H1 (cell line): ENCODE results near the gene DNAJC16. TPM values are rescaled to one million over a fixed set of nuclear protein-coding genes. Genes with fewer than 3 reads are reported as not detected.

Experiments used
- CTCF ChIA-PET: fragments of 300-600 bp; sonication (Branson Sonifier 250); formaldehyde crosslinking; loops from one replicate; lab custom pipeline; 2021; ENCODE audit not compliant: partially characterized antibody; lab: Charles Lee
- POLR2A ChIA-PET: fragments of 300-600 bp; sonication (Branson Sonifier 250); formaldehyde crosslinking; loops from one replicate; lab custom pipeline; 2021; ENCODE audit warnings: inconsistent platforms; ENCODE audit not compliant: partially characterized antibody; lab: Charles Lee
- DNase-seq, 2 experiments: peaks; one replicate each; pipeline versions ENCODE4 v3.0.0 to v3.0.0-alpha.2; 2010 to 2022; ENCODE audit warnings: low spot score in 2 of 2, low read depth in 1 of 2, mixed read lengths in 1 of 2
- FAIRE-seq: peaks from 2 replicates; lab custom pipeline; 2011; peaks lifted over from hg19 to GRCh38; lab: Jason Lieb, UNC
- H2AFZ ChIP-seq: 2 replicates; pipeline ENCODE4 v1.8.1; 2012; ENCODE audit warnings: low read length, inconsistent platforms
- H2AK5ac ChIP-seq: 2 replicates; pipeline ENCODE4 v1.6.1; 2013; ENCODE audit warnings: low read depth, low read length
- H2BK120ac ChIP-seq: replicated peaks from 2 replicates; pipeline ENCODE3; 2013; ENCODE audit warnings: low read depth, low read length, inconsistent platforms
- H2BK12ac ChIP-seq: 2 replicates; pipeline ENCODE4 v1.6.1; 2013; ENCODE audit warnings: low read depth, low read length
- H2BK15ac ChIP-seq: 2 replicates; pipeline ENCODE4 v1.6.1; 2013; ENCODE audit warnings: low read length
- H2BK20ac ChIP-seq: 2 replicates; pipeline ENCODE4 v1.6.1; 2013; ENCODE audit warnings: low read length
- H2BK5ac ChIP-seq: 2 replicates; pipeline ENCODE4 v1.6.1; 2013; ENCODE audit warnings: low read depth, low read length
- H3K14ac ChIP-seq: 2 replicates; pipeline ENCODE4 v1.6.1; 2013; ENCODE audit warnings: inconsistent platforms; ENCODE audit not compliant: insufficient read length
- H3K18ac ChIP-seq: 2 replicates; pipeline ENCODE4 v1.6.1; 2013; ENCODE audit warnings: low read length; ENCODE audit errors: extremely low read depth
- H3K23ac ChIP-seq: 2 replicates; pipeline ENCODE4 v1.6.1; 2013; ENCODE audit warnings: inconsistent platforms; ENCODE audit not compliant: insufficient read length
- H3K23me2 ChIP-seq: 2 replicates; pipeline ENCODE4 v1.6.1; 2013; ENCODE audit warnings: low read depth, low read length
- H3K27ac ChIP-seq: 2 replicates; pipeline ENCODE4 v1.6.1; 2011; ENCODE audit warnings: low read depth, low read length, inconsistent platforms
- H3K27me3 ChIP-seq, 4 experiments: replicated peaks in 1 of 4; 1 replicate in 1 of 4; 2 replicates in 3 of 4; pipeline versions ENCODE4 v1.6.1 to v1.8.1; 2011 to 2013; ENCODE audit warnings: low read length in 3 of 4, mild to moderate bottlenecking in 3 of 4, inconsistent platforms in 2 of 4, mixed read lengths in 2 of 4, moderate library complexity in 1 of 4; ENCODE audit not compliant: control insufficient read depth in 3 of 4, insufficient read depth in 3 of 4; ENCODE audit errors: extremely low read depth in 1 of 4
- H3K36me3 ChIP-seq, 4 experiments: 2 replicates each; pipeline versions ENCODE4 v1.6.1 to v1.8.1; 2011 to 2013; ENCODE audit warnings: mild to moderate bottlenecking in 4 of 4, low read length in 3 of 4, moderate library complexity in 2 of 4, control low read depth in 1 of 4, inconsistent platforms in 1 of 4; ENCODE audit not compliant: insufficient read depth in 4 of 4, control insufficient read depth in 2 of 4
- H3K4ac ChIP-seq: replicated peaks from 2 replicates; pipeline ENCODE3; 2013; ENCODE audit warnings: low read length, low read depth, mixed read lengths, inconsistent platforms; ENCODE audit not compliant: insufficient read length
- H3K4me1 ChIP-seq, 4 experiments: replicated peaks in 1 of 4; 1 replicate in 1 of 4; 2 replicates in 3 of 4; pipeline versions ENCODE4 v1.6.1 to v1.8.1; 2011 to 2013; ENCODE audit warnings: low read length in 3 of 4, inconsistent platforms in 2 of 4, mixed read lengths in 1 of 4; ENCODE audit not compliant: insufficient read depth in 4 of 4, control insufficient read depth in 3 of 4
- H3K4me2 ChIP-seq, 2 experiments: 2 replicates each; pipeline versions ENCODE4 v1.6.1 to v1.8.1; 2011 to 2013; ENCODE audit warnings: low read depth in 2 of 2, low read length in 2 of 2, control low read depth in 1 of 2, inconsistent platforms in 1 of 2, mild to moderate bottlenecking in 1 of 2; ENCODE audit not compliant: insufficient read depth in 1 of 2
- H3K4me3 ChIP-seq, 4 experiments: fragments of 200-600, 300-600 bp in 1 of 4; sonication (generic), shearing (Covaris generic), sonication (Bioruptor Twin) in 1 of 4; 2 replicates each; pipeline versions ENCODE4 v1.5.1 to v1.8.1; 2011 to 2016; ENCODE audit warnings: low read length in 4 of 4, low read depth in 3 of 4, control low read depth in 2 of 4, inconsistent platforms in 2 of 4, mild to moderate bottlenecking in 2 of 4, mixed read lengths in 1 of 4, moderate library complexity in 1 of 4; ENCODE audit not compliant: insufficient read depth in 2 of 4; ENCODE audit errors: extremely low read depth in 1 of 4
- H3K56ac ChIP-seq: replicated peaks from 2 replicates; pipeline ENCODE3; 2013; ENCODE audit warnings: low read depth, mild to moderate bottlenecking, mixed read lengths, low read length, inconsistent platforms; ENCODE audit not compliant: insufficient read length
- H3K79me1 ChIP-seq: 2 replicates; pipeline ENCODE4 v1.6.1; 2013; ENCODE audit warnings: low read depth, low read length, control low read depth
- H3K79me2 ChIP-seq, 2 experiments: 2 replicates each; pipeline versions ENCODE4 v1.6.1 to v1.8.1; 2012 to 2013; ENCODE audit warnings: low read length in 2 of 2, mild to moderate bottlenecking in 2 of 2, inconsistent platforms in 1 of 2; ENCODE audit not compliant: insufficient read depth in 2 of 2, control insufficient read depth in 1 of 2
- H3K9ac ChIP-seq, 4 experiments: replicated peaks in 1 of 4; 1 replicate in 1 of 4; 2 replicates in 3 of 4; pipeline versions ENCODE4 v1.6.1 to v1.8.1; 2011 to 2013; ENCODE audit warnings: low read depth in 3 of 4, low read length in 3 of 4, control low read depth in 2 of 4, mild to moderate bottlenecking in 2 of 4, moderate library complexity in 2 of 4, inconsistent platforms in 1 of 4; ENCODE audit errors: extremely low read depth in 1 of 4
- H3K9me3 ChIP-seq, 2 experiments: 2 replicates each; pipeline versions ENCODE4 v1.6.1 to v1.8.1; 2012 to 2013; ENCODE audit warnings: mild to moderate bottlenecking in 2 of 2, moderate library complexity in 2 of 2, control low read depth in 1 of 2, inconsistent platforms in 1 of 2, low read depth in 1 of 2, low read length in 1 of 2, mixed read lengths in 1 of 2; ENCODE audit not compliant: insufficient read depth in 2 of 2
- H4K20me1 ChIP-seq, 2 experiments: replicated peaks in 1 of 2; 2 replicates each; pipeline versions ENCODE3 to v1.8.1; 2011 to 2013; ENCODE audit warnings: inconsistent platforms in 2 of 2, low read length in 2 of 2, mild to moderate bottlenecking in 1 of 2; ENCODE audit not compliant: insufficient read depth in 2 of 2, control insufficient read depth in 1 of 2
- H4K5ac ChIP-seq: 2 replicates; pipeline ENCODE4 v1.6.1; 2013; ENCODE audit warnings: low read length, low read depth, mixed read lengths, inconsistent platforms; ENCODE audit not compliant: insufficient read length
- H4K8ac ChIP-seq: 2 replicates; pipeline ENCODE4 v1.8.0; 2013; ENCODE audit warnings: mild to moderate bottlenecking, moderate library complexity, low read length, inconsistent platforms; ENCODE audit not compliant: insufficient read depth; ENCODE audit errors: extremely low read depth
- H4K91ac ChIP-seq: replicated peaks from 2 replicates; pipeline ENCODE3; 2013; ENCODE audit warnings: low read length, mixed read lengths, inconsistent platforms; ENCODE audit not compliant: insufficient read length
- CBX8 ChIP-seq: fragments of 300-800, 300-1000 bp; sonication (generic); IDR thresholded peaks from 2 replicates; pipeline ENCODE4 v1.7.1; 2016; ENCODE audit warnings: low read depth, low read length, borderline replicate concordance
- POU5F1 ChIP-seq: IDR thresholded peaks from 2 replicates; pipeline ENCODE4 v1.6.1; 2011; ENCODE audit warnings: low read depth, mild to moderate bottlenecking, low read length, moderate library complexity
- SP1 ChIP-seq: IDR thresholded peaks from 2 replicates; pipeline ENCODE4 v1.6.1; 2011; ENCODE audit warnings: low read depth, low read length
- SUZ12 ChIP-seq: fragments of 200-600 bp; sonication (generic); IDR thresholded peaks from 2 replicates; pipeline ENCODE4 v1.6.1; 2012; ENCODE audit warnings: mild to moderate bottlenecking, inconsistent platforms, low read length, moderate library complexity, mixed read lengths
- TCF12 ChIP-seq: IDR thresholded peaks from 2 replicates; pipeline ENCODE4 v1.6.1; 2011; ENCODE audit warnings: low read depth, mild to moderate bottlenecking, low read length
- ZNF274 ChIP-seq: IDR thresholded peaks from 2 replicates; pipeline ENCODE4 v1.7.0; 2012; ENCODE audit warnings: low read length, borderline replicate concordance; ENCODE audit errors: extremely low read depth
- WGBS, 2 experiments: shearing (Covaris generic) in 1 of 2; methylation state at CpG; one replicate each; pipeline versions ENCODE4 v1.1.6 to v1.1.7; 2013 to 2015; ENCODE audit warnings: low lambda C conversion rate in 2 of 2, mixed read lengths in 2 of 2, inconsistent platforms in 1 of 2, low coverage in 1 of 2, missing lambda C conversion rate in 1 of 2; ENCODE audit not compliant: insufficient replicate concordance in 2 of 2, insufficient coverage in 1 of 2, insufficient read length in 1 of 2; ENCODE audit errors: extremely low coverage in 1 of 2, missing lambda C conversion rate in 1 of 2; 5-methylcytosine and 5-hydroxymethylcytosine counted together
- polyA plus RNA-seq, 7 experiments: library from polyadenylated mRNA; depleted of rRNA in 3 of 7; stranded (reverse) in 5 of 7; unstranded in 2 of 7; fragments of >200 nt in 5 of 7; fragments of 200-250 nt in 2 of 7; gene quantifications; 1 replicate in 5 of 7; 2 replicates in 1 of 7; 4 replicates in 1 of 7; pipeline versions ENCODE4 v1.2.1 to v1.2.3, GENCODE V29; 2011 to 2013; ENCODE audit warnings: missing spikeins in 2 of 7, mixed read lengths in 2 of 7
- total RNA-seq: library from RNA; stranded (reverse); fragmentation: NEBNext Ultra II Directional; extraction: Animal tissue kit (Norgen Biotek cat#: 25700); gene quantifications from 2 replicates; pipeline ENCODE4 v1.2.1, GENCODE V29; 2021

Gene DNAJC16
- total and polyA plus RNA-seq, 2 of the 8 experiments (the other 6 are each of a cell fraction or from before 2014, with no cell fraction given) = 7.9 to 23.3 TPM

DNA sequence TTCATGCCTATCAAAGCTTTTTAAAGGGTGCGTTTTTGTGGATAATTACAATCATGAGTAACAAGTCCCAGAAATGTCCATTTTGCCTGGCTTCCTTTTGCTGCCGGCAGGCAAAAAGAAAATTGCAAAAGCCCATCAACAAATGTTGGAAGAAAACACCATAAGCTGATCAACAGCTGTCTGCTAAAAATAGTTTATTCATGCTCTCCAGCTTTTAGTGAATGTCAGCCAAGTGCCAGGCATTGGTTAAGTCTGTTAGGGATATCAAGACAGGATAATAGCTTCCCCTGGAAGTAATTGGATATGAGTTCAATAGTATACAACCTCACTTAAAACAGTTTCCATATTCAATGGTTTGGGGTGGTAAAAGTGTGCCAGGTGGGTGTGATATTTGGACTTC is 71.8 kb downstream of the DNAJC16 start:
- DNase-seq (no peak), FAIRE-seq (no peak)
- Histone ChIP-seq H4K5ac (no peak overlapping the region), H3K23me2 (peaks cover 6% of the 10 kb centered on the region; the same call in 1 of the 2 replicates), H4K8ac (no peak overlapping the region), H2BK120ac (no peak overlapping the region), H3K79me1 (no peaks in the 10 kb centered on the region), H2BK15ac (no peak overlapping the region), H2BK20ac (no peak overlapping the region), H4K20me1 (no peaks in the 10 kb centered on the region), H3K79me2 (no peaks in the 10 kb centered on the region), H4K91ac (no peak overlapping the region), H2AFZ (no peak overlapping the region), H3K27ac (no peak overlapping the region), H3K14ac (no peak overlapping the region), H3K4me1 (peaks cover 0 to 9% (median 3%) of the 10 kb centered on the region in 4 experiments; a peak in 3 of 7 replicates), H3K4me2 (no peak overlapping the region), H3K9ac (no peak overlapping the region), H3K27me3 (no peaks in the 10 kb centered on the region), H2BK5ac (no peak overlapping the region), H3K4ac (no peak overlapping the region), H2BK12ac (no peak overlapping the region), H3K9me3 (no peaks in the 10 kb centered on the region), H3K56ac (no peak overlapping the region), H3K23ac (no peak overlapping the region), H3K36me3 (no peaks in the 10 kb centered on the region), H3K4me3 (no peak overlapping the region), H3K18ac (no peak overlapping the region), H2AK5ac (no peak overlapping the region)
- whole genome bisulfite sequencing, 2 experiments = 88% methylated on average over 2 of the region's 2 CpGs; no CpG with 5 or more reads in 1 of the 2 experiments
- ChIA-PET POLR2A (interaction anchor here (0.8 kb wide), 2 partner anchors 10 to 14 kb away, joined by 3 read pairs; no protein-coding TSS in a partner anchor), CTCF (interaction anchor here (1.1 kb wide), 1 partner anchor 35 kb away, joined by 3 read pairs; no protein-coding TSS in a partner anchor)
- TF ChIP-seq CBX8 (no peak), TCF12 (no peak), ZNF274 (no peak), POU5F1 (no peak), SUZ12 (no peak), SP1 (no peak)
